Neutrophil (primary cell): ENCODE data around the gene ZNF749.
A peak's percentile ranks its signal among the peaks of the same experiment; 100 is the strongest.

Source experiments
- H3K27ac ChIP-seq: fragments of 200-600 bp; sonication (generic); 2 replicates; pipeline ENCODE4 v1.5.1; 2016; ENCODE audit warnings: mild to moderate bottlenecking, moderate library complexity
- H3K27me3 ChIP-seq: fragments of 200-600 bp; sonication (generic); 2 replicates; pipeline ENCODE4 v1.6.0; 2016; ENCODE audit warnings: mild to moderate bottlenecking
- H3K36me3 ChIP-seq: fragments of 200-600 bp; sonication (generic); 2 replicates; pipeline ENCODE4 v1.5.1; 2017
- H3K4me1 ChIP-seq, 2 experiments: fragments of 200-600 bp in 1 of 2; sonication (generic) in 1 of 2; 1 replicate in 1 of 2; 2 replicates in 1 of 2; pipeline versions ENCODE4 v1.5.1 to v1.6.1; 2013 to 2016; ENCODE audit warnings: low read depth in 1 of 2, low read length in 1 of 2, mild to moderate bottlenecking in 1 of 2, moderate library complexity in 1 of 2; ENCODE audit not compliant: control insufficient read depth in 1 of 2, insufficient read depth in 1 of 2
- H3K4me3 ChIP-seq, 2 experiments: fragments of 200-600 bp in 1 of 2; sonication (generic) in 1 of 2; 1 replicate in 1 of 2; 2 replicates in 1 of 2; pipeline ENCODE4 v1.5.1; 2013 to 2016; ENCODE audit warnings: low read depth in 1 of 2, low read length in 1 of 2, mild to moderate bottlenecking in 1 of 2, moderate library complexity in 1 of 2
- H3K9me3 ChIP-seq: fragments of 200-600 bp; sonication (generic); 2 replicates; pipeline ENCODE4 v1.5.1; 2016
- CTCF ChIP-seq: fragments of 200-600 bp; sonication (generic); IDR thresholded peaks from 2 replicates; pipeline ENCODE4 v1.5.1; 2016; ENCODE audit warnings: antibody characterized with exemption

ZNF749 gene

DNA sequence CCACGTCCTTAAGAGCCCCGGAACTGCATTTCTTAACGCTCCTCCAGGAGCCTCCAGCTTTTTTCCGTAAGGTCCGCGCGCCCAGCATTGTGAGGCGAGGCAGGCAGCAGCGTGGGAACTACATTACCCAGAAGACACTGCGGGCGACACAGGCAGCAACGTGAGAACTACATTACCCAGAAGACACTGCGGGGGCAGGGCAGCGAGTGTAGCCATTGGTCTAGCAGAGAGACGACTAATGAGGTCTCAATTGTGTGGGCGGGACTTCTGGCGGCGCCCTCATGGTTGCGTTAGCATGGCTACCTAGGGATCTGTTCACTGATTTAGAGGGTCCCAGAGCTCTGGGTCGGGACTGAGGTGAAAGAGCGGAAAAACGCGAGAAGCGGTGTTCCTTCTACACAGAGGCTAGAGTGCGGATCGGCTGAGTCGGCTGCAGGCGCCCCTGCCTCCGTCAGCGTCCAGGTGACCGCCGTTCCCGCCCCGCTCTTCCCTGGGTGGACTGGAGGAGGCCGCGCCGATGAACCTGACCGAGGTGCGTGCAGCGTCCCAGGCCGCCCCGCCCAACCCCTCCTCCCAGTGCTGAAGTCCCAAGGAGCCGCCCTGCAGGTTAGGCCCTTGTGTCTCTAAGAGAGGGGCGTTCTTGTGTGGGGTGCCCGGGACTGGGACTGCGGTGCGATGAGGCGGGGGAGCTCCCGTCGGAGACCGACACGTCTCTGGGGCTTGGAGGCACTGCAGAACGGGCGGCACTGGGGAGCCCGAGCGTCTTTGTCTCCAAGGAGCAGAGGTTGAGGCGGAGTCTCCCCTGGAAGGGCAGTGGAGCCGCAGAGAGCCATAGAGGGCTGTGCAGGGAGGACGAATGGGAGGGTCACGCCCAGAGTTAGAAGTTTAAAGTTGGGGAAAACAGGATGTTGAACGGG, at the start of gene ZNF749:
ZNF749 (plus strand) TSS at position 264 of the 917 bp plus-strand sequence; CDS start at position 518, 254 bp downstream.
- no peak for TF ChIP-seq CTCF
- Histone ChIP-seq H3K27ac (no peak within 1 kb of the TSS), H3K4me3 (peak within 1 kb of the TSS; percentile 61 to 68), H3K36me3 (no peaks in the 10 kb centered on the region), H3K27me3 (no peaks in the 10 kb centered on the region), H3K9me3 (no peaks in the 10 kb centered on the region), H3K4me1 (peaks cover 14 to 17% of the 10 kb centered on the region in 2 experiments)

DNA sequence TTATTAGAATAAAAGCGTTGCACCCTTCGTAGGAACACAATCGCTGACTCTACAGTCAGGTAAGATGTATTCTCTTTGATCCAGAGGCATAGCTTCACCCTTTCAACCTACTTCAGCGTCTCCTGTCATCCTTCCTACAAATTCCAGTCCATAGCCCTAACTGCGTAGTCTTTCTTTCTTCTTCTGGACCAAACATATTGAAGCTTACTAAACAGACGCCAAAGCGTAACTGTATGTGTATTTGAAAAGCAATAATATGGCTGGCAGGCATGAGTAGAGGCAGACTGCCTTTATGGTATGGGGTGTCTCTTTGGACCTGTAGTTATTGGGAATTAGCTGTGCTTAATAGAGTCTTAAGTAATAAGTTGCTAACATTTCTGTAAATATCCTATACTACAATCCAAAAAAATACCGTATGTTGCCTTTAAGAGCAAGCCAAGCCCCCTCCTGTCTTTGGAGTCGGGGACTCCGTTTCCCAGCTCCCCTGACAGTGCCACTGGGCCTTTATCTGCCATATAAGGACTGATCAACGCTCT, 45.9 kb upstream of the ZNF749 start:
- H3K27me3 ChIP-seq = no peaks in the 10 kb centered on the region
- no peak for TF ChIP-seq CTCF
- peak overlapping the region; percentile 42 for H3K27ac ChIP-seq
- H3K4me3 ChIP-seq = peak overlapping the region; percentile 58 to 70
- peaks cover 16% of the 10 kb centered on the region for H3K9me3 ChIP-seq
- peaks cover 12 to 13% of the 10 kb centered on the region in 2 experiments for H3K4me1 ChIP-seq
- H3K36me3 ChIP-seq = no peaks in the 10 kb centered on the region

DNA sequence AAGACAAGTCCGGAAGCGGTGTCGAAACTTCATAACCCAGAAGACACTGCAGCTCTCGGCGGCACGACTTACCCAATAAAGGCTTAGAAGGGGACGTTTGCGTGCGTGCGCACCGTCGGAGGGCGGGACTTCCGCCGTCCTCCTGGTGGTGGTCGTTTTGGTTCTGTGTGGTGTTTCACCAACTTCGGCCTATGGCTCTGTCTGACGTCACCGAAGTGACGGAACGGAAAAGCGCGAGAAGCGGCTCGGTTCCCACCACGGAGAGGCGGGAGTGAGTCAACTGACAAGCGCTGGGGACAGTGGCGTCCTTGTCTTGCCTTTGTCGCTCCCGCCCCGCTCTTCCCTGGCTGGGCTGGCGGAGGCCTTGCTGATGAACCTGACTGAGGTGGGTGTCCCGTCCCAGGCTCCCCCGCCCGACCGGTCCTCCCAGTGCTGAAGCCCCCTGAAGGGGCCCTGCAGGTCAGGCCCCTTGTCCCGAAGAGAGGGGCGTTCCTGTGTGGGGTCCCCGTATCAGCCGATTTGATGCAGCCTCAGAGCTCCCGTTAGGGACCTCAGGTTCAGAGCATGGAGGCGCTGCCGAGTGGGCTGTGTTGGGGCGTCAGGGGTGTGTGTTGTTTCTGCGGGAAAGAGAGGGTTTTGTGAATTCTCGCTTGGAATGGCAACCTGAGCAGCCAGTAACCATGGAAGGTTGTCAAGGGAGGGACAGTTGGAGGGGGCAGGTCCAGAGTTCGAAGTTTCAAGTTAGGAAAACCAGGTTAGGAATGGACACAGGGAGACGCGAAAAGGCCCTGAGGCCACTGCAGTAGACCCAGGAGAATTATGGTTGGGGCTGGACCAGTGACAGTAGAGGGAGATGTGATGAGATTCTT, 45.2 kb upstream of the ZNF749 start, which contains the start of gene ZNF548:
ZNF548 (plus strand) TSS at position 125 of the 869 bp plus-strand sequence; CDS start at position 371, 246 bp downstream.
- peaks cover 16% of the 10 kb centered on the region for H3K9me3 ChIP-seq

GRCh38 chr19:57395710-57396109, 39.4 kb upstream of the ZNF749 start:
- no peak overlapping the region for H3K27ac ChIP-seq
- H3K4me1 ChIP-seq = no peaks in the 10 kb centered on the region
- no peak for TF ChIP-seq CTCF
- no peak overlapping the region for H3K4me3 ChIP-seq
- peaks cover 15% of the 10 kb centered on the region for H3K36me3 ChIP-seq
- peaks cover 10% of the 10 kb centered on the region for H3K9me3 ChIP-seq
- no peaks in the 10 kb centered on the region for H3K27me3 ChIP-seq

More for the DNA sequence above, 45.2 kb upstream of the ZNF749 start, which contains the start of gene ZNF548:
- Histone ChIP-seq H3K36me3 (no peaks in the 10 kb centered on the region), H3K27me3 (no peaks in the 10 kb centered on the region), H3K4me3 (peak within 1 kb of the TSS; percentile 58 to 70), H3K4me1 (peaks cover 12 to 13% of the 10 kb centered on the region in 2 experiments), H3K27ac (peak within 1 kb of the TSS; percentile 42)
- no peak for TF ChIP-seq CTCF

- Histone ChIP-seq H3K4me3 (no peak overlapping the region), H3K27ac (no peak overlapping the region), H3K27me3 (no peaks in the 10 kb centered on the region), H3K4me1 (no peaks in the 10 kb centered on the region), H3K36me3 (peaks cover 15% of the 10 kb centered on the region), H3K9me3 (peaks cover 17% of the 10 kb centered on the region)
- TF ChIP-seq CTCF = no peak
Measured at GRCh38 chr19:57398868-57399267, 36.3 kb upstream of the ZNF749 start.
